Measurements from ENCODE around the gene POLR1D.

DNA sequence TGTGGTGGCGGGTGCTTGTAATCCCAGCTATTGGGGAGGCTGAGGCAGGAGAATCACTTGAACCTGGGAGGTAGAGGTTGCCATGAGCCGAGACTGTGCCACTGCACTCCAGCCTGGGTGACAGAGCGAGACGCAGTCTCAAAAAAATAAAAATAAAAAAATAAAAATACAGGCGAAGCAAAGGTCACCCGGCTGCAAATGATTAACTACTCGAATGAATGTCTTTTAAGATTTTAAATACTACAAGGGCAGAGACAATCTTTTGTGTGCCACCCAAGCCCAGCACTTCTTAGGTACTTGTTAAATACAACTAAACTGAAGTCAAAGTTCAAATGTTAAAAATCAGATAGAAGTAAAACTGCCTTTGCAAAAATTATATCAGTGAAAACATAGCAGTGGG is 8.1 kb upstream of the POLR1D start:
- TF ChIP-seq REST (IDR thresholded peaks at IDR 0.05; ENCODE audit: insufficient replicate concordance, low read depth) = no peak
- TF ChIP-seq, protein P1, sequence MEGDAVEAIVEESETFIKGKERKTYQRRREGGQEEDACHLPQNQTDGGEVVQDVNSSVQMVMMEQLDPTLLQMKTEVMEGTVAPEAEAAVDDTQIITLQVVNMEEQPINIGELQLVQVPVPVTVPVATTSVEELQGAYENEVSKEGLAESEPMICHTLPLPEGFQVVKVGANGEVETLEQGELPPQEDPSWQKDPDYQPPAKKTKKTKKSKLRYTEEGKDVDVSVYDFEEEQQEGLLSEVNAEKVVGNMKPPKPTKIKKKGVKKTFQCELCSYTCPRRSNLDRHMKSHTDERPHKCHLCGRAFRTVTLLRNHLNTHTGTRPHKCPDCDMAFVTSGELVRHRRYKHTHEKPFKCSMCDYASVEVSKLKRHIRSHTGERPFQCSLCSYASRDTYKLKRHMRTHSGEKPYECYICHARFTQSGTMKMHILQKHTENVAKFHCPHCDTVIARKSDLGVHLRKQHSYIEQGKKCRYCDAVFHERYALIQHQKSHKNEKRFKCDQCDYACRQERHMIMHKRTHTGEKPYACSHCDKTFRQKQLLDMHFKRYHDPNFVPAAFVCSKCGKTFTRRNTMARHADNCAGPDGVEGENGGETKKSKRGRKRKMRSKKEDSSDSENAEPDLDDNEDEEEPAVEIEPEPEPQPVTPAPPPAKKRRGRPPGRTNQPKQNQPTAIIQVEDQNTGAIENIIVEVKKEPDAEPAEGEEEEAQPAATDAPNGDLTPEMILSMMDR (IDR thresholded peaks at IDR 0.05; ENCODE audit: insufficient read depth, low read length) = no peak
- TF ChIP-seq POLR2AphosphoS5 (IDR thresholded peaks at IDR 0.05; ENCODE audit: low read depth) = no peak
- TF ChIP-seq GABPA (IDR thresholded peaks at IDR 0.05; ENCODE audit: low read depth) = no peak
